DOHH2 (cell line): ENCODE data around the gene GNPTG.

Experiments used
- H3F3A ChIP-seq: fragments of 200-600 bp; sonication (generic), shearing (Covaris generic); 2 replicates; pipeline ENCODE4 v1.6.0; 2016; ENCODE audit warnings: antibody characterized with exemption, mild to moderate bottlenecking; ENCODE audit not compliant: control insufficient read depth, insufficient read depth
- H3K27ac ChIP-seq: fragments of 200-600 bp; sonication (generic); 2 replicates; pipeline ENCODE4 v1.5.1; 2014; ENCODE audit warnings: low read depth, mild to moderate bottlenecking, low read length, moderate library complexity
- H3K27me3 ChIP-seq: fragments of 200-600 bp; sonication (generic); 2 replicates; pipeline ENCODE4 v1.6.1; 2014; ENCODE audit warnings: mild to moderate bottlenecking, low read length, mixed read lengths; ENCODE audit not compliant: control insufficient read depth
- H3K36me3 ChIP-seq: fragments of 200-600 bp; sonication (generic); 2 replicates; pipeline ENCODE4 v1.6.1; 2014; ENCODE audit warnings: mild to moderate bottlenecking, low read length, moderate library complexity, mixed read lengths; ENCODE audit not compliant: control insufficient read depth
- H3K4me1 ChIP-seq: fragments of 200-600 bp; sonication (generic); 2 replicates; pipeline ENCODE4 v1.6.1; 2014; ENCODE audit warnings: mild to moderate bottlenecking, low read length, mixed read lengths; ENCODE audit not compliant: control insufficient read depth
- H3K4me2 ChIP-seq: fragments of 200-600 bp; sonication (generic); 2 replicates; pipeline ENCODE4 v1.6.0; 2014; ENCODE audit warnings: mild to moderate bottlenecking, low read length, moderate library complexity
- H3K4me3 ChIP-seq: fragments of 200-600 bp; sonication (generic); 2 replicates; pipeline ENCODE4 v1.5.1; 2014; ENCODE audit warnings: mild to moderate bottlenecking, low read length, mixed read lengths
- H3K79me2 ChIP-seq: fragments of 200-600 bp; sonication (generic); 2 replicates; pipeline ENCODE4 v1.6.1; 2014; ENCODE audit warnings: mild to moderate bottlenecking, low read length, mixed read lengths; ENCODE audit not compliant: control insufficient read depth
- H3K9me2 ChIP-seq: fragments of 200-600 bp; sonication (generic); replicated peaks from 2 replicates; pipeline ENCODE4 v1.6.1; 2014; ENCODE audit warnings: mild to moderate bottlenecking, low read length, mixed read lengths; ENCODE audit not compliant: control insufficient read depth
- H3K9me3 ChIP-seq: fragments of 200-600 bp; sonication (generic); 2 replicates; pipeline ENCODE4 v1.6.1; 2014; ENCODE audit warnings: antibody characterized with exemption, low read length, mixed read lengths; ENCODE audit not compliant: control insufficient read depth, insufficient read depth
- H4K20me1 ChIP-seq: fragments of 200-600 bp; sonication (generic); 2 replicates; pipeline ENCODE4 v1.6.0; 2014; ENCODE audit warnings: low read depth, mild to moderate bottlenecking, antibody characterized with exemption, low read length, moderate library complexity; ENCODE audit not compliant: control insufficient read depth, insufficient read depth
- EZH2phosphoT487 ChIP-seq: fragments of 200-600 bp; sonication (generic); IDR thresholded peaks from 2 replicates; pipeline ENCODE4 v1.6.1; 2017; ENCODE audit warnings: borderline replicate concordance, mild to moderate bottlenecking, antibody characterized with exemption, low read length, moderate library complexity, mixed read lengths
- TF ChIP-seq, protein P1 (sequence below): fragments of 200-600 bp; sonication (generic); IDR thresholded peaks from one replicate; pipeline ENCODE4 v1.5.1; 2014; ENCODE audit warnings: antibody characterized with exemption, mild to moderate bottlenecking, low read depth, low read length; ENCODE audit not compliant: poor library complexity, severe bottlenecking

The GNPTG gene

DNA sequence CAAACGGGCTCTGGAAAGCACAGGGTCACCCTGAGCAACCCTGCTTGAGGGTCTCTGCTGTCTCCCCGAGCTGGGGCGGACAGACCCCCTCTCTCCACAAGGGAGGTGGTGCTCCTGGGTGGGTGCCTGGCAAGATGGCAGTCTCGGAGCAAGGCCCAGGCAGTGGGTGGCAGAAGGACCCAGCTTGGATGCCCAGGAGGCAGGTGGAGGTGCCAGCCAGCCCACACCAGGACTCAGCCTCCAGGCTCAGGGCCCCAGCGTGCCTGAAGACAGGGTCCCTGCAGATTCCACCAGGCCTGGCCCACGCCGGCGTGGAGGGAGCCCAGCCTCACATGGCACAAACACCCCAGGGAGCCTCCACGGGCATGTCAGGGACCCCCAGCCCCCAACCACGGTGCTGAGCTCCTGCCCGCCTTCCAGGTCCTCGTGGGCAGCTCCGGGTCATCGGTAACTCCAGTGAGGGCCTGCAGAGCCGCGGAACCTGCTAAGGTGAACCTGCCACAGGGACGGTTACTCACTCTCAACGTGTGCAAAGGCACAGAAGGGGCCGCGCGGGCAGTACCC lies 42.0 kb downstream of the GNPTG start:
- TF ChIP-seq, protein P1, sequence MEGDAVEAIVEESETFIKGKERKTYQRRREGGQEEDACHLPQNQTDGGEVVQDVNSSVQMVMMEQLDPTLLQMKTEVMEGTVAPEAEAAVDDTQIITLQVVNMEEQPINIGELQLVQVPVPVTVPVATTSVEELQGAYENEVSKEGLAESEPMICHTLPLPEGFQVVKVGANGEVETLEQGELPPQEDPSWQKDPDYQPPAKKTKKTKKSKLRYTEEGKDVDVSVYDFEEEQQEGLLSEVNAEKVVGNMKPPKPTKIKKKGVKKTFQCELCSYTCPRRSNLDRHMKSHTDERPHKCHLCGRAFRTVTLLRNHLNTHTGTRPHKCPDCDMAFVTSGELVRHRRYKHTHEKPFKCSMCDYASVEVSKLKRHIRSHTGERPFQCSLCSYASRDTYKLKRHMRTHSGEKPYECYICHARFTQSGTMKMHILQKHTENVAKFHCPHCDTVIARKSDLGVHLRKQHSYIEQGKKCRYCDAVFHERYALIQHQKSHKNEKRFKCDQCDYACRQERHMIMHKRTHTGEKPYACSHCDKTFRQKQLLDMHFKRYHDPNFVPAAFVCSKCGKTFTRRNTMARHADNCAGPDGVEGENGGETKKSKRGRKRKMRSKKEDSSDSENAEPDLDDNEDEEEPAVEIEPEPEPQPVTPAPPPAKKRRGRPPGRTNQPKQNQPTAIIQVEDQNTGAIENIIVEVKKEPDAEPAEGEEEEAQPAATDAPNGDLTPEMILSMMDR, result no peak
- TF ChIP-seq EZH2phosphoT487, result no peak
- Histone ChIP-seq H3K9me2 (no peaks in the 10 kb centered on the region), H3K79me2 (no peaks in the 10 kb centered on the region), H3K4me3 (no peak overlapping the region), H3K27ac (no peak overlapping the region), H3K4me2 (no peak overlapping the region), H3F3A (no peaks in the 10 kb centered on the region), H4K20me1 (no peaks in the 10 kb centered on the region), H3K27me3 (no peaks in the 10 kb centered on the region), H3K4me1 (no peaks in the 10 kb centered on the region; the same call in 1 of the 2 replicates), H3K9me3 (no peaks in the 10 kb centered on the region), H3K36me3 (no peaks in the 10 kb centered on the region)

DNA sequence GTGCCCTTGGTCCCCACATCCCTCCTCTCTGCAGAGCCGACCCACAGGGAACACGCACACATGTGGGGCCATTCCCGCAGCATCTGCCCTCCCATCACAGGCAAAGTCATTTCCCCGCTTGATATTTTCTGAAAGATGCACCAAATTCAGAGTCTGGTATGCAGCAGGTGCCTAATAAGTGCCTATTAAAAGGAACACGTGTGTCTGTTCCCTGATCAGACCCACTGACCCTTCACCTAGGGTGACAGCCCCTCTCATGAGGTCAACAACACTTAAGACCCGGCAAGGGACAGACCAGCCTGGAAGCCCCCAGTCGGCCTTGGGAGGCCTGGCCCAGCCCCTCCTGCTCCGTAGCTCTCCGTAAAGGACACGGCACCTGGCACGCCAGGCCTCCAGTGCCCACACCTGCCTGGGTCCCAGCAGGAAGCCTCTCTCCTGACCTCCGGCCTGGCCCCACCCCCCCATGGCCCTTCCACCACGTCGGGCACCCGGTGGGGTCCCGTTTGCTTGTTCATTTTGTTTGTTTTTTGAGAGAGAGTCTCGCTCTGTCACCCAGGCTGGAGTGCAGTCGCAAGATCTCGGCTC lies 42.7 kb downstream of the GNPTG start:
- Histone ChIP-seq H3K4me3 (no peak overlapping the region), H3K79me2 (no peaks in the 10 kb centered on the region), H4K20me1 (no peaks in the 10 kb centered on the region), H3K9me3 (no peaks in the 10 kb centered on the region), H3K27ac (no peak overlapping the region), H3K27me3 (no peaks in the 10 kb centered on the region), H3F3A (no peaks in the 10 kb centered on the region), H3K4me1 (no peaks in the 10 kb centered on the region; the same call in 1 of the 2 replicates), H3K4me2 (no peak overlapping the region), H3K9me2 (no peaks in the 10 kb centered on the region), H3K36me3 (no peaks in the 10 kb centered on the region)
- TF ChIP-seq EZH2phosphoT487, result no peak
- TF ChIP-seq, protein P1, result no peak

DNA sequence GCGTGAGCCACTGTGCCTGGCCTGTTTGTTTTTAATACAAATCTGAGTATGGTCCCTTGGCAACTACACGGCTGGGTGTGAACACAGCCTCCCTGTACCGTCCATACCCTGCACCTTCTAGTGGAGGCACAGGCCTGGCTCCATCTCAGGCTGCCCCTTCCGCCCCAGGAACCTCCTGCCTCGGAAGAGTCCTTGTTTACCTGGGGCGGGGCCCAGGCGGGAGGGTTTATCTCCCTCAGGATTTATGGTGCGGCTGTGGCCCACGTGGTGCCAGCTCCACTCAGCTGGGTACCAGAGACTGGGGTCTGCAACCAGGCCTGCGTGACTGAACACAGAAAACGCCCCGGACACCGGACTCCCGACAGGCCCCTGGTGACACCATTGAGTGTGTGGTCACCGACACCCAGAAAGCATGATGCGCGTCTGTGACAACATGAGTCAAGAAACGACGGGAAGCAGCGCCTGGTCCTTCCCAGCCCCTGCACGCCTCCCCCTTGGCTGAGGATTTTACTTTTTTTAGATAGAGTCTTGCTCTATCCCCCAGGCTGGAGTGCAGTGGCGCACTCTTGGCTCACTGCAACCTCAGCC lies 43.8 kb downstream of the GNPTG start:
- no peak overlapping the region for H3K4me2 ChIP-seq
- H3K9me3 ChIP-seq, result no peaks in the 10 kb centered on the region
- H3F3A ChIP-seq, result no peaks in the 10 kb centered on the region
- no peaks in the 10 kb centered on the region for H4K20me1 ChIP-seq
- no peaks in the 10 kb centered on the region for H3K9me2 ChIP-seq
- H3K36me3 ChIP-seq, result no peaks in the 10 kb centered on the region
- no peaks in the 10 kb centered on the region for H3K4me1 ChIP-seq
- H3K27ac ChIP-seq, result no peak overlapping the region
- H3K79me2 ChIP-seq, result no peaks in the 10 kb centered on the region
- H3K27me3 ChIP-seq, result no peaks in the 10 kb centered on the region
- TF ChIP-seq EZH2phosphoT487, result no peak
- TF ChIP-seq, protein P1, result no peak
- no peak overlapping the region for H3K4me3 ChIP-seq
